IMR-90 (cell line): ENCODE data around the gene PI4KA. TPM values are rescaled to one million over a fixed set of nuclear protein-coding genes. Genes with fewer than 3 reads are reported as not detected.

Experiments used
- ATAC-seq: fragments of 200-7000 bp; cut with Tn5 transposase; 2 replicates; pipeline ENCODE4 v1.9.1; 2020; ENCODE audit warnings: low read depth, mild to moderate bottlenecking, moderate library complexity
- BruUV-seq: library from RNA; stranded (reverse); fragments of 400-500 nt; replicated peaks from 2 replicates; lab custom pipeline; 2021; lab: Mats Ljungman, UMichigan
- CTCF ChIA-PET: fragments of 300-600 bp; formaldehyde crosslinking; extraction: SDS; loops from one replicate; lab custom pipeline; 2021; ENCODE audit warnings: antibody characterized with exemption; lab: Yijun Ruan, JAX
- POLR2A ChIA-PET: fragments of 300-600 bp; sonication (Branson Sonifier 250); formaldehyde crosslinking; loops from one replicate; lab custom pipeline; 2022; ENCODE audit warnings: antibody characterized with exemption; ENCODE audit not compliant: unreplicated experiment; lab: Charles Lee
- DNase-seq: peaks from one replicate; pipeline ENCODE4 v3.0.0; 2013
- H2AFZ ChIP-seq: replicated peaks from 2 replicates; pipeline ENCODE3; 2013; ENCODE audit warnings: low read length, mild to moderate bottlenecking; ENCODE audit not compliant: poor library complexity
- H2AK5ac ChIP-seq: 2 replicates; pipeline ENCODE4 v1.6.1; 2013; ENCODE audit warnings: low read depth, low read length, inconsistent platforms
- H2AK9ac ChIP-seq: replicated peaks from 2 replicates; pipeline ENCODE3; 2013; ENCODE audit warnings: mild to moderate bottlenecking, low read depth, low read length, moderate library complexity; ENCODE audit not compliant: poor library complexity
- H2BK120ac ChIP-seq: 2 replicates; pipeline ENCODE4 v1.6.1; 2013; ENCODE audit warnings: low read depth, low read length, inconsistent platforms
- H2BK15ac ChIP-seq: 3 replicates; pipeline ENCODE4 v1.6.1; 2013; ENCODE audit warnings: low read depth, low read length, inconsistent platforms
- H2BK20ac ChIP-seq: 2 replicates; pipeline ENCODE4 v1.6.1; 2013; ENCODE audit warnings: low read depth, mild to moderate bottlenecking, inconsistent platforms, low read length, moderate library complexity
- H2BK5ac ChIP-seq: 2 replicates; pipeline ENCODE4 v1.6.1; 2013; ENCODE audit warnings: mild to moderate bottlenecking, low read depth, low read length, inconsistent platforms; ENCODE audit not compliant: poor library complexity, severe bottlenecking
- H3K14ac ChIP-seq: replicated peaks from 2 replicates; pipeline ENCODE4 v1.6.1; 2013; ENCODE audit warnings: low read depth, low read length, inconsistent platforms
- H3K18ac ChIP-seq: 2 replicates; pipeline ENCODE4 v1.6.1; 2013; ENCODE audit warnings: low read depth, low read length, control low read depth
- H3K23ac ChIP-seq: 2 replicates; pipeline ENCODE4 v1.6.1; 2013; ENCODE audit warnings: low read depth, low read length, inconsistent platforms
- H3K27ac ChIP-seq: 2 replicates; pipeline ENCODE4 v1.5.1; 2013; ENCODE audit warnings: mild to moderate bottlenecking, control low read depth, low read length; ENCODE audit not compliant: insufficient read depth
- H3K27me3 ChIP-seq: 2 replicates; pipeline ENCODE4 v1.6.1; 2013; ENCODE audit warnings: low read length; ENCODE audit not compliant: control insufficient read depth, insufficient read depth
- H3K36me3 ChIP-seq: 2 replicates; pipeline ENCODE4 v1.6.1; 2013; ENCODE audit warnings: low read length, mixed read lengths; ENCODE audit not compliant: control insufficient read depth, insufficient read depth
- H3K4ac ChIP-seq: 2 replicates; pipeline ENCODE4 v1.6.1; 2013; ENCODE audit warnings: low read depth, low read length, inconsistent platforms
- H3K4me1 ChIP-seq: 2 replicates; pipeline ENCODE4 v1.6.1; 2013; ENCODE audit warnings: low read length, mixed read lengths; ENCODE audit not compliant: control insufficient read depth, insufficient read depth
- H3K4me2 ChIP-seq: 2 replicates; pipeline ENCODE4 v1.6.1; 2013; ENCODE audit warnings: low read depth, mild to moderate bottlenecking, control low read depth, low read length, moderate library complexity
- H3K4me3 ChIP-seq: 2 replicates; pipeline ENCODE4 v1.5.1; 2013; ENCODE audit warnings: low read depth, mild to moderate bottlenecking, control low read depth, low read length, moderate library complexity; ENCODE audit not compliant: insufficient read depth
- H3K56ac ChIP-seq: 2 replicates; pipeline ENCODE4 v1.6.1; 2013; ENCODE audit warnings: low read length, inconsistent platforms; ENCODE audit not compliant: insufficient read depth; ENCODE audit errors: extremely low read depth
- H3K79me1 ChIP-seq, 2 experiments: 2 replicates each; pipeline ENCODE4 v1.6.1; 2013; ENCODE audit warnings: low read length in 2 of 2, inconsistent platforms in 1 of 2, low read depth in 1 of 2
- H3K9ac ChIP-seq: 2 replicates; pipeline ENCODE4 v1.6.1; 2013; ENCODE audit warnings: low read depth, low read length, control low read depth
- H3K9me1 ChIP-seq: 2 replicates; pipeline ENCODE4 v1.6.1; 2013; ENCODE audit warnings: low read length, inconsistent platforms; ENCODE audit not compliant: insufficient read depth
- H3K9me3 ChIP-seq: 2 replicates; pipeline ENCODE4 v1.6.1; 2013; ENCODE audit warnings: low read length; ENCODE audit not compliant: control insufficient read depth, insufficient read depth
- H4K20me1 ChIP-seq: 2 replicates; pipeline ENCODE4 v1.6.1; 2013; ENCODE audit warnings: low read length, inconsistent platforms; ENCODE audit not compliant: insufficient read depth
- H4K5ac ChIP-seq: 2 replicates; pipeline ENCODE4 v1.6.1; 2013; ENCODE audit warnings: mild to moderate bottlenecking, low read depth, low read length, control low read depth
- H4K8ac ChIP-seq, 2 experiments: 2 replicates each; pipeline ENCODE4 v1.6.1; 2013; ENCODE audit warnings: low read depth in 2 of 2, low read length in 2 of 2, control low read depth in 1 of 2, inconsistent platforms in 1 of 2
- H4K91ac ChIP-seq: 2 replicates; pipeline ENCODE4 v1.6.1; 2013; ENCODE audit warnings: low read depth, low read length, inconsistent platforms; ENCODE audit not compliant: insufficient read depth
- BHLHE40 ChIP-seq: fragments of 150-350 bp; IDR thresholded peaks from 2 replicates; pipeline ENCODE4 v1.6.1; 2016; ENCODE audit warnings: mild to moderate bottlenecking, low read depth, low read length
- CHD1 ChIP-seq: IDR thresholded peaks from 2 replicates; pipeline ENCODE4 v1.6.1; 2012; ENCODE audit warnings: low read depth, low read length, improper control_type of control experiment
- CTCF ChIP-seq: conservative IDR thresholded peaks from 2 replicates; pipeline ENCODE4 v1.5.1; 2012; ENCODE audit warnings: mild to moderate bottlenecking, low read depth, low read length, improper control_type of control experiment
- ELK1 ChIP-seq: fragments of 150-350 bp; IDR thresholded peaks from 2 replicates; pipeline ENCODE4 v1.6.1; 2016; ENCODE audit warnings: low read depth, mild to moderate bottlenecking, low read length, moderate library complexity, borderline replicate concordance
- FOS ChIP-seq: fragments of 150-350 bp; IDR thresholded peaks from 2 replicates; pipeline ENCODE4 v1.6.1; 2016; ENCODE audit warnings: low read depth, low read length
- MAFK ChIP-seq: IDR thresholded peaks from 2 replicates; pipeline ENCODE4 v1.6.1; 2012; ENCODE audit warnings: low read depth, low read length, improper control_type of control experiment
- MAZ ChIP-seq: IDR thresholded peaks from 2 replicates; pipeline ENCODE4 v1.6.1; 2012; ENCODE audit warnings: low read depth, mild to moderate bottlenecking, low read length, improper control_type of control experiment, moderate library complexity, borderline replicate concordance
- MXI1 ChIP-seq: IDR thresholded peaks from 2 replicates; pipeline ENCODE4 v1.6.1; 2012; ENCODE audit warnings: low read depth, mild to moderate bottlenecking, low read length, moderate library complexity, borderline replicate concordance
- NFE2L2 ChIP-seq: fragments of 150-350 bp; IDR thresholded peaks from 2 replicates; pipeline ENCODE4 v1.6.1; 2016; ENCODE audit warnings: low read depth, mild to moderate bottlenecking, low read length
- RAD21 ChIP-seq: IDR thresholded peaks from 2 replicates; pipeline ENCODE4 v1.6.1; 2012; ENCODE audit warnings: low read length, improper control_type of control experiment
- RCOR1 ChIP-seq: IDR thresholded peaks from 2 replicates; pipeline ENCODE4 v1.6.1; 2012; ENCODE audit warnings: mild to moderate bottlenecking, low read length, improper control_type of control experiment; ENCODE audit not compliant: insufficient replicate concordance
- RFX5 ChIP-seq: IDR thresholded peaks from 2 replicates; pipeline ENCODE4 v1.8.0; 2012; ENCODE audit warnings: low read depth, mild to moderate bottlenecking, low read length, moderate library complexity
- SMC3 ChIP-seq: fragments of 150-350 bp; IDR thresholded peaks from 2 replicates; pipeline ENCODE4 v1.6.1; 2016; ENCODE audit warnings: low read depth, mild to moderate bottlenecking, antibody characterized with exemption, low read length, moderate library complexity
- USF2 ChIP-seq: fragments of 150-350 bp; IDR thresholded peaks from 2 replicates; pipeline ENCODE4 v1.6.1; 2017; ENCODE audit warnings: mild to moderate bottlenecking, antibody characterized with exemption, low read length, low read depth
- WGBS, 2 experiments: methylation state at CpG; one replicate each; pipeline versions ENCODE4 v1.1.5 to v1.1.7; 2013; ENCODE audit warnings: missing lambda C conversion rate in 2 of 2; ENCODE audit not compliant: insufficient read length in 1 of 2; ENCODE audit errors: extremely low coverage in 2 of 2; 5-methylcytosine and 5-hydroxymethylcytosine counted together
- dilution Hi-C: fragments of 300-500 bp; cut with HindIII; formaldehyde crosslinking; loops from one replicate; pipeline ENCODE4 v1.14.3; 2018; ENCODE audit warnings: low sequenced_read_pairs; ENCODE audit not compliant: unreplicated experiment
- in situ Hi-C: fragments of 300-500 bp; cut with MboI; formaldehyde crosslinking; loops from 3 replicates; pipeline ENCODE4 v1.14.3; 2019; ENCODE audit warnings: low sequenced_read_pairs, inconsistent platforms, mixed read lengths
- intact Hi-C: fragments of 100-400 bp; cut with micrococcal nuclease; formaldehyde crosslinking; loops from 2 replicates; pipeline ENCODE4 v1.10.0; 2022
- polyA plus RNA-seq, 3 experiments: library from polyadenylated mRNA; depleted of rRNA; stranded (reverse); fragments of >200 nt; gene quantifications; 2 replicates each; pipeline ENCODE4 v1.2.3, GENCODE V29; 2012; ENCODE audit warnings: low replicate concordance in 1 of 3
- total RNA-seq: library from RNA; depleted of rRNA; stranded (reverse); fragments of >200 nt; gene quantifications from 2 replicates; pipeline ENCODE4 v1.2.3, GENCODE V29; 2012

The PI4KA gene
- total and polyA plus RNA-seq, 2 of the 4 experiments (the other 2 are of a cell fraction) = 16.8 to 35.5 TPM

GRCh38 chr22:20724676-20725454 is 133.7 kb downstream of the PI4KA start:
- in situ Hi-C loops (loop anchor here (10.0 kb wide), 1 partner anchor 60 kb away; no protein-coding TSS in a partner anchor), dilution Hi-C loops (no loop called here), intact Hi-C loops (no loop called here)
- Histone ChIP-seq H2AFZ (no peak overlapping the region), H3K56ac (no peak overlapping the region), H2BK5ac (no peak overlapping the region), H3K9ac (no peak overlapping the region), H3K4me3 (no peak overlapping the region), H2AK5ac (no peak overlapping the region), H2AK9ac (no peak overlapping the region), H4K91ac (no peak overlapping the region), H3K9me3 (no peaks in the 10 kb centered on the region), H3K4me2 (no peak overlapping the region), H3K4me1 (no peaks in the 10 kb centered on the region), H2BK15ac (no peak overlapping the region), H4K5ac (no peak overlapping the region), H2BK20ac (no peak overlapping the region), H3K18ac (no peak overlapping the region), H3K4ac (no peak overlapping the region), H3K27ac (no peak overlapping the region), H4K8ac (no peak overlapping the region), H3K36me3 (peaks cover 48% of the 10 kb centered on the region), H3K9me1 (no peaks in the 10 kb centered on the region), H3K79me1 (no peaks in the 10 kb centered on the region), H3K14ac (no peak overlapping the region), H3K27me3 (no peaks in the 10 kb centered on the region), H2BK120ac (no peak overlapping the region), H4K20me1 (no peaks in the 10 kb centered on the region), H3K23ac (no peak overlapping the region)
- TF ChIP-seq CHD1 (no peak), MAFK (no peak), RAD21 (no peak), BHLHE40 (no peak), RFX5 (no peak), CTCF (no peak), NFE2L2 (no peak), ELK1 (no peak), MXI1 (no peak), SMC3 (no peak), MAZ (no peak), USF2 (no peak), RCOR1 (no peak), FOS (no peak)
- ATAC-seq (no peak), DNase-seq (no peak)
- ChIA-PET POLR2A (no interaction called here), CTCF (no interaction called here)
- no TSS peak for BruUV-seq
- WGBS, 2 experiments = 97% methylated on average over 5 of the region's 9 CpGs; no CpG with 5 or more reads in 1 of the 2 experiments
